ELR (cell line): ENCODE measurements around the gene ADM2.
"Not testable (repeated sequence)": the region's sequence is repeated elsewhere in the genome, so short reads cannot be mapped to it uniquely, and the experiment has no call there.

ENCODE experiments used
- DNase-seq: peaks from one replicate; pipeline ENCODE4 v3.0.0-alpha.2; 2015; ENCODE audit warnings: low read depth

ADM2 gene

GRCh38 chr22:50506611-50507420 lies 25.5 kb downstream of the ADM2 start:
- peak; percentile 61 for DNase-seq

- DNase-seq, result peak; percentile 82
These were observed 26.2 kb downstream of the ADM2 start, which contains the start of gene LMF2 for GRCh38 chr22:50507421-50507990. Gene LMF2 (minus strand): TSS chr22:50507702. CDS start chr22:50507675, 27 bp downstream.

- DNase-seq, result peak; percentile 98
These were observed 26.9 kb downstream of the ADM2 start, which contains the start of gene NCAPH2 for GRCh38 chr22:50507991-50508884. Gene NCAPH2 (plus strand): TSS chr22:50508224. CDS start chr22:50508338, 114 bp downstream.

GRCh38 chr22:50508897-50509296 lies 27.6 kb downstream of the ADM2 start:
- DNase-seq, result no peak

GRCh38 chr22:50513175-50513574 lies 31.8 kb downstream of the ADM2 start:
- no peak for DNase-seq

GRCh38 chr22:50516068-50516467 lies 34.7 kb downstream of the ADM2 start:
- no peak for DNase-seq

GRCh38 chr22:50516891-50517290 lies 35.5 kb downstream of the ADM2 start:
- DNase-seq, result no peak

GRCh38 chr22:50517495-50518260 lies 36.3 kb downstream of the ADM2 start:
- no peak for DNase-seq

GRCh38 chr22:50518606-50519005 lies 37.3 kb downstream of the ADM2 start:
- DNase-seq, result no peak

GRCh38 chr22:50519151-50519550 lies 37.8 kb downstream of the ADM2 start:
- no peak for DNase-seq

GRCh38 chr22:50520184-50520583 lies 38.8 kb downstream of the ADM2 start:
- not testable (repeated sequence) for DNase-seq

- no peak for DNase-seq
These were observed 39.6 kb downstream of the ADM2 start for GRCh38 chr22:50520826-50521453.

GRCh38 chr22:50521710-50522109 lies 40.4 kb downstream of the ADM2 start:
- no peak for DNase-seq

- no peak for DNase-seq
These were observed 41.0 kb downstream of the ADM2 start for GRCh38 chr22:50522208-50522805.

GRCh38 chr22:50522806-50523438 lies 41.6 kb downstream of the ADM2 start:
- no peak for DNase-seq

GRCh38 chr22:50523458-50523805 lies 42.1 kb downstream of the ADM2 start:
- no peak for DNase-seq

GRCh38 chr22:50523806-50524675 lies 42.7 kb downstream of the ADM2 start:
- no peak for DNase-seq

GRCh38 chr22:50524676-50525103 lies 43.3 kb downstream of the ADM2 start:
- DNase-seq, result no peak

- peak; percentile 97 for DNase-seq
These were observed 43.9 kb downstream of the ADM2 start, which contains the start of gene SCO2 for GRCh38 chr22:50525104-50525857. Gene SCO2 (minus strand): TSS chr22:50525598. CDS start chr22:50524411, 1,187 bp downstream.
